Breast epithelium (tissue), 4 donors: ENCODE results near the gene AKAP3. TPM values are rescaled to one million over a fixed set of nuclear protein-coding genes. Genes with fewer than 3 reads are reported as not detected.
A peak's percentile ranks its signal among the peaks of the same experiment; 100 is the strongest.

Source experiments
- DNase-seq, 2 donors: peaks; one replicate each; pipeline ENCODE4 v3.0.0-alpha.2; 2019; ENCODE audit warnings: low spot score in 2 of 2
- H3K27ac ChIP-seq, 2 donors: fragments of 200-600 bp; sonication (generic) in 1 of 2; one replicate each; pipeline ENCODE4 v1.5.1; 2016 to 2019; ENCODE audit warnings: mild to moderate bottlenecking in 1 of 2
- H3K27me3 ChIP-seq, 2 donors: fragments of 200-600 bp; sonication (generic) in 1 of 2; one replicate each; pipeline versions ENCODE4 v1.5.1 to v1.6.0; 2017 to 2019; ENCODE audit warnings: control low read depth in 1 of 2, mild to moderate bottlenecking in 1 of 2
- H3K36me3 ChIP-seq: fragments of 200-600 bp; one replicate; pipeline ENCODE4 v1.5.1; 2019
- H3K4me1 ChIP-seq, 2 donors: fragments of 200-600 bp; sonication (generic); one replicate each; pipeline ENCODE4 v1.5.1; 2016 to 2019; ENCODE audit warnings: control low read depth in 1 of 2
- H3K4me3 ChIP-seq, 3 donors: fragments of 200-600 bp; sonication (generic); 1 replicate in 2 of 3; 2 replicates in 1 of 3; pipeline ENCODE4 v1.5.1; 2016 to 2019; ENCODE audit warnings: mild to moderate bottlenecking in 3 of 3, moderate library complexity in 2 of 3
- H3K9me3 ChIP-seq, 2 donors: fragments of 200-600 bp; sonication (generic) in 1 of 2; one replicate each; pipeline ENCODE4 v1.5.1; 2016 to 2019; ENCODE audit warnings: control low read depth in 1 of 2
- POLR2A ChIP-seq: fragments of 450-650 bp; IDR thresholded peaks from one replicate; pipeline ENCODE4 v1.6.1; 2016; ENCODE audit warnings: antibody characterized with exemption, mild to moderate bottlenecking, moderate library complexity
- POLR2AphosphoS5 ChIP-seq, 3 donors: sonication (generic); formaldehyde crosslinking; IDR thresholded peaks; one replicate each; pipeline ENCODE4 v1.6.1; 2017; ENCODE audit warnings: antibody characterized with exemption in 3 of 3
- intact Hi-C: fragments of 100-400 bp; cut with DNase I; formaldehyde crosslinking; loops from one replicate; pipeline ENCODE4 v1.15.1; 2023; ENCODE audit warnings: low total_unique reads
- total RNA-seq, 3 donors: library from RNA; depleted of rRNA; stranded (reverse); fragments of >200 nt; gene quantifications; one replicate each; pipeline ENCODE4 v1.1.0, GENCODE V29; 2016
- TF ChIP-seq, protein P1 (sequence below), 3 donors: fragments of 450-650 bp; IDR thresholded peaks; one replicate each; pipeline ENCODE4 v1.5.1; 2016 to 2017; ENCODE audit warnings: antibody characterized with exemption in 3 of 3, mild to moderate bottlenecking in 3 of 3, moderate library complexity in 3 of 3

AKAP3 gene
- total RNA-seq, 3 donors from 2014 or later, result 0.33 to 2.2 (median 2.2) TPM

DNA sequence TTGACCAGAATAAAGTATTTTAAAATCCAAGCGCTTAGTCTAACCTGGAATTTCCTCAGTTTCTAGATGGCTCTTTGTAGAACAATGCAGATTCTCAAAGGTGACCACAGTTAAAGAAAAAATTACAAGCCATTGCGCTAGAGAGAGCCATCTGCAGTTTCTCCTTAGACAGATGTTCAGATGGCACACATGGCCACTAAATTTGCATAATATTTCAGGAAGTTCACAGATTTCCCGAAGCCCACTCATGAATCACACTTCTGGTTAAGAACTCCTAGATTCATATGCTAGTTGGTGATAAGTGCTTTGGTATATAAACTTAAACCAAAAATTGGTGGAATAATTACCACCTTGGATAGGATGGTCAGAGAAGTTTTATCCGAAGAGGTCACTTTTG lies 749 bp downstream of the AKAP3 start:
- no peak for TF ChIP-seq POLR2AphosphoS5 (IDR thresholded peaks at IDR 0.05)
- TF ChIP-seq, protein P1, sequence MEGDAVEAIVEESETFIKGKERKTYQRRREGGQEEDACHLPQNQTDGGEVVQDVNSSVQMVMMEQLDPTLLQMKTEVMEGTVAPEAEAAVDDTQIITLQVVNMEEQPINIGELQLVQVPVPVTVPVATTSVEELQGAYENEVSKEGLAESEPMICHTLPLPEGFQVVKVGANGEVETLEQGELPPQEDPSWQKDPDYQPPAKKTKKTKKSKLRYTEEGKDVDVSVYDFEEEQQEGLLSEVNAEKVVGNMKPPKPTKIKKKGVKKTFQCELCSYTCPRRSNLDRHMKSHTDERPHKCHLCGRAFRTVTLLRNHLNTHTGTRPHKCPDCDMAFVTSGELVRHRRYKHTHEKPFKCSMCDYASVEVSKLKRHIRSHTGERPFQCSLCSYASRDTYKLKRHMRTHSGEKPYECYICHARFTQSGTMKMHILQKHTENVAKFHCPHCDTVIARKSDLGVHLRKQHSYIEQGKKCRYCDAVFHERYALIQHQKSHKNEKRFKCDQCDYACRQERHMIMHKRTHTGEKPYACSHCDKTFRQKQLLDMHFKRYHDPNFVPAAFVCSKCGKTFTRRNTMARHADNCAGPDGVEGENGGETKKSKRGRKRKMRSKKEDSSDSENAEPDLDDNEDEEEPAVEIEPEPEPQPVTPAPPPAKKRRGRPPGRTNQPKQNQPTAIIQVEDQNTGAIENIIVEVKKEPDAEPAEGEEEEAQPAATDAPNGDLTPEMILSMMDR (IDR thresholded peaks at IDR 0.05), result no peak
- no peak for TF ChIP-seq POLR2A
- H3K27me3 ChIP-seq, result no peaks in the 10 kb centered on the region
- no peaks in the 10 kb centered on the region for H3K9me3 ChIP-seq
- H3K4me3 ChIP-seq, result peak overlapping the region; percentile 72 to 93 (median 76)
- intact Hi-C loops, result no loop called here
- peaks cover 0 to 15% of the 10 kb centered on the region in 2 donors for H3K4me1 ChIP-seq
- peak overlapping the region; percentile 89 to 93 for H3K27ac ChIP-seq
- DNase-seq, result no peak
- no peaks in the 10 kb centered on the region for H3K36me3 ChIP-seq

DNA sequence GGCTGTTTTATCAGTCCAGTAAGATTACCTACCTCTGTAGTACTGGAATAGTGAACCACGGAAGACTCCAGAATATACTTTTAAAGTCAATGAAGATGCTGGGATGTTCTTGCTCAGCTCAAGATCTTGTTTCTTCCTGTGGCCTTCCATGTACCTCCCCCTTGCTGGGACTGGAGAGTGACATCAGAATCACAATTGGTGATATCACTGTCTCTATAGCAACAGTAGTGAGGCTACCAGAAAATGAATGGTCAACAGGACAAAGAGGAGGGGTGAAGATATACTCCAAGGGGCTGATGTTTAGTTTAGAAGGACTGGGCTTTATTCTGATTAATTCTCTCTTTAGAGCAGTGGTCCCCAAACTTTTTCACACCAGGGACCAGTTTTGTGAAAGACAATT lies 3.8 kb downstream of the AKAP3 start:
- Histone ChIP-seq H3K9me3 (no peaks in the 10 kb centered on the region), H3K27ac (no peak overlapping the region), H3K4me1 (peaks cover 0 to 5% of the 10 kb centered on the region in 2 donors), H3K36me3 (no peaks in the 10 kb centered on the region), H3K27me3 (no peaks in the 10 kb centered on the region), H3K4me3 (no peak overlapping the region)
- TF ChIP-seq POLR2AphosphoS5 (IDR thresholded peaks at IDR 0.05) (no peak), POLR2A (no peak)
- TF ChIP-seq, protein P1 (IDR thresholded peaks at IDR 0.05), result no peak
- intact Hi-C loops, result loop anchor here (1.0 kb wide), 1 partner anchor 17 kb away; no protein-coding TSS in a partner anchor
- no peak for DNase-seq

DNA sequence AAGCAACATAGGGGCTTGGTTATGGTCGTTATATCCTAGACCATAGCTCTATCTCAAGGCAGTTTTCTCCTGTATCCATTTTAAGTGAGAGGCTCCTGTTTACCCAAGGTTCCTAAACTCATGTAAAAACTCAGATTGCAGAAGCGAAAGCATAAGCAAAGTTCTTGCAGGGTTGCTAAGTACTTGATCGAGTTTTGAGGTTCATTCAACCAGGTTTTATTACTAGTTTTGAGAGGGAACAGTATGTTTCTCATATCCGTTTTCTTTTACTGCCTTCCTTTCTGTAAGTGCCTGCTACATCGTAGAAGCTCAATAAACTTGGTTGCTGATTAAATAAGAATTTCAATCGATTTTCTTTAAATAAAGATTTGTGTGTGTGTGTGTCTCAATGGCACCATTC lies 5.1 kb downstream of the AKAP3 start:
- no peak overlapping the region for H3K27ac ChIP-seq
- TF ChIP-seq, protein P1 (IDR thresholded peaks at IDR 0.05), result no peak
- no peak for TF ChIP-seq POLR2A
- TF ChIP-seq POLR2AphosphoS5 (IDR thresholded peaks at IDR 0.05), result no peak
- DNase-seq, result no peak
- no peaks in the 10 kb centered on the region for H3K36me3 ChIP-seq
- no peaks in the 10 kb centered on the region for H3K4me1 ChIP-seq
- no peaks in the 10 kb centered on the region for H3K27me3 ChIP-seq
- no peak overlapping the region for H3K4me3 ChIP-seq
- intact Hi-C loops, result no loop called here
- no peaks in the 10 kb centered on the region for H3K9me3 ChIP-seq

DNA sequence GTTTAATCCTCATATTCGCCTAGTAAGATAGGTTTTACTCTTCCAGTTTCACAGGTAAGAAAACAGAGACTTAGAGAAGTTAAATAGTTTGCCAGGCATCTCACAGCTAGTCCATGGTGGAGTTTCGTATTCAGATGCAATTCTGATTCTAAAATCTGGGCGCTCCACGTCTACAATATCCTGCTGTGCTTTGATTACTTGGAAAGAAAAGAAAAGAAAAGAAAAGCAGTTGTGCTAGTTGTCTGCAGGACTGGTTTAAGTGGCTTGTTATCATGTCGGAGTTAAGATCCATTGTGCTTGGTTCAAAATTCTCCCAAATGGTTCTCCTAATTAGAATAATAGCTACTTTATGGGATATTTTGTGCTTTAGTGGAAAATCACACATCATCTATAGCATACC lies 18.6 kb downstream of the AKAP3 start:
- Histone ChIP-seq H3K4me1 (no peaks in the 10 kb centered on the region), H3K36me3 (no peaks in the 10 kb centered on the region), H3K4me3 (no peak overlapping the region), H3K27me3 (no peaks in the 10 kb centered on the region), H3K9me3 (no peaks in the 10 kb centered on the region), H3K27ac (no peak overlapping the region)
- DNase-seq, result no peak
- TF ChIP-seq POLR2AphosphoS5 (IDR thresholded peaks at IDR 0.05) (no peak), POLR2A (no peak)
- TF ChIP-seq, protein P1 (IDR thresholded peaks at IDR 0.05), result no peak
- intact Hi-C loops, result no loop called here

DNA sequence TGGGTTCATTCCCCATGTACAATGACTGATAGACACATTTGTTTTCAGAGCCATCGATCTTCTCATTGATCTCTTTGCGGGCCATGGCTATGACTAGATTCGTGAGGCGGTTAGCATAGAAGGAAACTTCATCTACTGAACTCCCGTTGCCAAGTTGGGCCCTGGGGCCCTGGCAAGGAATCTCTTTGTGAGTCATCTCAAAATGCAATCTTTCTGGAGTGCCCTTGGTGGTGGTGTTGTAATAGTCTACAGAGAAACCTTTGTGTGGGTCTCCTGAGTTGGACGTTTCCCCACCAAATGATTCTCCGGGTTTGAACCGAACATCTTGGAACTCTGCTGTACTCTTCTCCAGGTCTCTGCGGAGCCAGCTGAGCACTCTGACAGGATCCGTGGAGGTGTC lies 20.4 kb downstream of the AKAP3 start:
- TF ChIP-seq, protein P1 (IDR thresholded peaks at IDR 0.05), result no peak
- TF ChIP-seq POLR2AphosphoS5 (IDR thresholded peaks at IDR 0.05), result no peak
- TF ChIP-seq POLR2A, result no peak
- Histone ChIP-seq H3K27me3 (no peaks in the 10 kb centered on the region), H3K9me3 (no peaks in the 10 kb centered on the region), H3K4me1 (no peaks in the 10 kb centered on the region), H3K4me3 (no peak overlapping the region), H3K36me3 (no peaks in the 10 kb centered on the region), H3K27ac (peak overlapping the region in 1 of 2 donors; percentile 20)
- intact Hi-C loops, result loop anchor here (1.0 kb wide), 1 partner anchor 17 kb away; no protein-coding TSS in a partner anchor
- DNase-seq, result peak in 1 of 2 donors; percentile 79
